ENCODE measurements around the gene DCAF8L2.
"Not testable (repeated sequence)": the region's sequence is repeated elsewhere in the genome, so short reads cannot be mapped to it uniquely, and the experiment has no call there.

Gene DCAF8L2

DNA sequence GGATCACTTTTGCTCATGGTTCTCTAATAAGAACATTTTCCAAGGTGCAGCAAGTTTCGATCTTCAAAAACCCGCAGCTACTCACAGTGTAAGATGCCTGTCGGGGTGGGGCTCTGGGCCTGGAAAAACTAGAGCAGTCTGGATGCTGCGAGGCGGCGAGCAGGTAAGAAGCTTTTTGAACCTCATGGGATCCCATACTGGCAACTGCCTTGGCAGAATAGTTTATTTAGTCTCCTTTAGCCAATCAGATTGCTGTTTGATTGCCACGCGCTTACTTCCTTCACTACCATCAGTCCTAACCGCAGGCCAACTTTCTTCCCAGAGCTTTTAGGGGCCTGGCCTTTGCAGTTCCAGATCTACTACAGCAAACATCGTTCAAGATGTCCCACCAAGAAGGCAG, 156.4 kb downstream of the DCAF8L2 start:
- no peaks in the 10 kb centered on the region for H3K27me3 ChIP-seq (replicated peaks; ENCODE audit: control insufficient read depth, insufficient read depth, low read length)
- H3K36me3 ChIP-seq (ENCODE audit: control insufficient read depth, insufficient read depth, low read length, severe bottlenecking), result no peaks in the 10 kb centered on the region
- H3K4me1 ChIP-seq (ENCODE audit: control insufficient read depth, insufficient read depth, low read length), result no peaks in the 10 kb centered on the region
- no peaks in the 10 kb centered on the region for H3K9me3 ChIP-seq (ENCODE audit: control insufficient read depth, low read length)
- no peak for DNase-seq (ENCODE audit: low read depth)
- H3K9ac ChIP-seq (ENCODE audit: low read length), result no peak overlapping the region
- H3K4me3 ChIP-seq (ENCODE audit: low read length), result no peak overlapping the region

GRCh38 chrX:27750298-27750697, 160.2 kb downstream of the DCAF8L2 start:
- not testable (repeated sequence) for DNase-seq (ENCODE audit: low read depth); H3K4me1 ChIP-seq (ENCODE audit: control insufficient read depth, insufficient read depth, low read length); H3K27me3 ChIP-seq (replicated peaks; ENCODE audit: control insufficient read depth, insufficient read depth, low read length); H3K9ac ChIP-seq (ENCODE audit: low read length); H3K9me3 ChIP-seq (ENCODE audit: control insufficient read depth, low read length); H3K4me3 ChIP-seq (ENCODE audit: low read length); H3K36me3 ChIP-seq (ENCODE audit: control insufficient read depth, insufficient read depth, low read length, severe bottlenecking)

- no peaks in the 10 kb centered on the region for H3K9me3 ChIP-seq (ENCODE audit: control insufficient read depth, low read length)
- no peaks in the 10 kb centered on the region for H3K36me3 ChIP-seq (ENCODE audit: control insufficient read depth, insufficient read depth, low read length, severe bottlenecking)
- no peak overlapping the region for H3K4me3 ChIP-seq (ENCODE audit: low read length)
- H3K9ac ChIP-seq (ENCODE audit: low read length), result no peak overlapping the region
- no peaks in the 10 kb centered on the region for H3K4me1 ChIP-seq (ENCODE audit: control insufficient read depth, insufficient read depth, low read length)
- DNase-seq (ENCODE audit: low read depth), result no peak
- H3K27me3 ChIP-seq (replicated peaks; ENCODE audit: control insufficient read depth, insufficient read depth, low read length), result no peaks in the 10 kb centered on the region
These were observed 161.8 kb downstream of the DCAF8L2 start for GRCh38 chrX:27751976-27752375.

GRCh38 chrX:27765718-27766117, 175.6 kb downstream of the DCAF8L2 start:
- Histone ChIP-seq H3K9me3 (ENCODE audit: control insufficient read depth, low read length) (no peaks in the 10 kb centered on the region), H3K4me1 (ENCODE audit: control insufficient read depth, insufficient read depth, low read length) (no peaks in the 10 kb centered on the region)

DNA sequence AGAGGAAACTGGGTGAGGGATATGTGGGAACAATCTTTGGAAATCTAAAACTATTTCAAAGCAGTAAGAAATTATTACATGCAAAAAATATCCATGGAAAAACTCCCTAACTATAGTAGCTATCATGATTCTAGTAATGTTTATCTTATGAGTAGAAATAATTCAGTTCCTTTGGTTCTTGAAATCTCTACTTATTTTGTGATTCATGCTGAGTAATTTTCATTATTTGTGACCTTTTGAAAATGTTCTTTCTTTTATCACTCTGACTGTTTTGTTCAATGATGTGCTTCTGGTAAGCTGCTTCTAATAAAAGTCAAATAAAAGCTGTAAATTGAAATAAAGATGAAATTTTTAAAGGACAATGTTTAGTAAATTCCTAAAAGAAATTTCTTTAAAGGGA, 177.2 kb downstream of the DCAF8L2 start:
- DNase-seq (ENCODE audit: low read depth), result no peak
- H3K9me3 ChIP-seq (ENCODE audit: control insufficient read depth, low read length), result no peaks in the 10 kb centered on the region
- H3K27me3 ChIP-seq (replicated peaks; ENCODE audit: control insufficient read depth, insufficient read depth, low read length), result no peaks in the 10 kb centered on the region
- H3K9ac ChIP-seq (ENCODE audit: low read length), result no peak overlapping the region
- no peak overlapping the region for H3K4me3 ChIP-seq (ENCODE audit: low read length)
- no peaks in the 10 kb centered on the region for H3K36me3 ChIP-seq (ENCODE audit: control insufficient read depth, insufficient read depth, low read length, severe bottlenecking)
- H3K4me1 ChIP-seq (ENCODE audit: control insufficient read depth, insufficient read depth, low read length), result no peaks in the 10 kb centered on the region

More at GRCh38 chrX:27765718-27766117, 175.6 kb downstream of the DCAF8L2 start:
- no peak overlapping the region for H3K9ac ChIP-seq (ENCODE audit: low read length)
- no peak overlapping the region for H3K4me3 ChIP-seq (ENCODE audit: low read length)
- H3K27me3 ChIP-seq (replicated peaks; ENCODE audit: control insufficient read depth, insufficient read depth, low read length), result no peaks in the 10 kb centered on the region
- H3K36me3 ChIP-seq (ENCODE audit: control insufficient read depth, insufficient read depth, low read length, severe bottlenecking), result no peaks in the 10 kb centered on the region
- no peak for DNase-seq (ENCODE audit: low read depth)

GRCh38 chrX:27775984-27776383, 185.8 kb downstream of the DCAF8L2 start:
- no peak overlapping the region for H3K4me3 ChIP-seq (ENCODE audit: low read length)
- no peaks in the 10 kb centered on the region for H3K9me3 ChIP-seq (ENCODE audit: control insufficient read depth, low read length)
- no peaks in the 10 kb centered on the region for H3K36me3 ChIP-seq (ENCODE audit: control insufficient read depth, insufficient read depth, low read length, severe bottlenecking)
- no peak overlapping the region for H3K9ac ChIP-seq (ENCODE audit: low read length)
- H3K27me3 ChIP-seq (replicated peaks; ENCODE audit: control insufficient read depth, insufficient read depth, low read length), result no peaks in the 10 kb centered on the region
- no peaks in the 10 kb centered on the region for H3K4me1 ChIP-seq (ENCODE audit: control insufficient read depth, insufficient read depth, low read length)
- DNase-seq (ENCODE audit: low read depth), result no peak

DNA sequence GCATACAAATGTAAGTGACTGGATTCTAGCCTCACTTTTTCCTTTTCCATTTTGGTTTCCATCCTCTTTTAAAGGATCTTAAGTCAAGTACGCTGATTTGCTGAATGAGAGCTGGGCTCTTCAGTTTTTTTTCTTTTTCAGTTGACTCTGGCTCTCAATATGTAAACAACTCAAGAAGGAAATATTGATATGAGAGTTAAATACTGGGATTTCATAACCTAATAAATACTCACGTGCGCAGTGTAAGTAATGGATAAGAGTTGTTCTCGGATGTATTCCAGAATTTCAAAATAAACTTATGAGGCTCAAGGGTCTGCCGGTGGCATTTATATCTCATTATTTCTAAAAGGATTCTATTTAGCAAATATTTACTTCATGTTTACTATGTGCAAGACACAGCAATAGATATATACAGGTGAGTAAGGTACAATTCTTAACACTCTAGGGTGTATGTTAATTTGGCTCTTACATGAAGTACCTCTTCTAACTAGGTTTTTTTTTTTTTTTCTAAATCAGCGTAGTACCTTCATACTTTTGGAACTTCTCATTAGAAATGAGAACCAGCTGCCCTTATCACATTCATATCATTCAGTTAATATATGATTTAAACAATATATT, 206.6 kb downstream of the DCAF8L2 start:
- no peaks in the 10 kb centered on the region for H3K27me3 ChIP-seq (replicated peaks; ENCODE audit: control insufficient read depth, insufficient read depth, low read length)
- H3K4me3 ChIP-seq (ENCODE audit: low read length), result no peak overlapping the region
- no peaks in the 10 kb centered on the region for H3K36me3 ChIP-seq (ENCODE audit: control insufficient read depth, insufficient read depth, low read length, severe bottlenecking)
- no peaks in the 10 kb centered on the region for H3K4me1 ChIP-seq (ENCODE audit: control insufficient read depth, insufficient read depth, low read length)
- no peak overlapping the region for H3K9ac ChIP-seq (ENCODE audit: low read length)
- H3K9me3 ChIP-seq (ENCODE audit: control insufficient read depth, low read length), result no peaks in the 10 kb centered on the region
- no peak for DNase-seq (ENCODE audit: low read depth)

DNA sequence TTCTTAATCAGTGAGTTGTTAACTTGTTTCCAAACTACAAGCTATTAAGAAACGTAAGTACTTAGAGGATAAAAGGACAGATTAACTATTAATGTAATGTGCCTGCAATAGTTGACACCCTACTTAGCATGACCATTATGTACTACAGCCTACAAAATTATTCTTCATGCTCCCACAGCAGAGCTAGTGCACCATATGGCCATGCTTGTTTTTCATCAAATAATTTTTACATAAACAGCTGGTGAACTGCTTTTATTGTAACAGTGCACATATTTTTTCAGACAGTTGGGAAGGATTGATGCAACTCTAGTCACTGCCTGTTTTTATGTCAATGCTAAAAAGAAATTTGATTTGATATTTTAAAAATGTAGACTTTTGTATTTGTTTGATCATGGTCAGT, 207.4 kb downstream of the DCAF8L2 start:
- Histone ChIP-seq H3K9ac (ENCODE audit: low read length) (no peak overlapping the region), H3K36me3 (ENCODE audit: control insufficient read depth, insufficient read depth, low read length, severe bottlenecking) (no peaks in the 10 kb centered on the region), H3K4me3 (ENCODE audit: low read length) (no peak overlapping the region), H3K4me1 (ENCODE audit: control insufficient read depth, insufficient read depth, low read length) (no peaks in the 10 kb centered on the region), H3K27me3 (replicated peaks; ENCODE audit: control insufficient read depth, insufficient read depth, low read length) (no peaks in the 10 kb centered on the region), H3K9me3 (ENCODE audit: control insufficient read depth, low read length) (no peaks in the 10 kb centered on the region)
- no peak for DNase-seq (ENCODE audit: low read depth)

Data from adipocyte (in vitro differentiated cells).